H1 (cell line): ENCODE results near the gene AFF2. TPM values are rescaled to one million over a fixed set of nuclear protein-coding genes. Genes with fewer than 3 reads are reported as not detected.

ENCODE experiments used
- CTCF ChIA-PET: fragments of 300-600 bp; sonication (Branson Sonifier 250); formaldehyde crosslinking; loops from one replicate; lab custom pipeline; 2021; ENCODE audit not compliant: partially characterized antibody; lab: Charles Lee
- POLR2A ChIA-PET: fragments of 300-600 bp; sonication (Branson Sonifier 250); formaldehyde crosslinking; loops from one replicate; lab custom pipeline; 2021; ENCODE audit warnings: inconsistent platforms; ENCODE audit not compliant: partially characterized antibody; lab: Charles Lee
- DNase-seq, 2 experiments: peaks; one replicate each; pipeline versions ENCODE4 v3.0.0 to v3.0.0-alpha.2; 2010 to 2022; ENCODE audit warnings: low spot score in 2 of 2, low read depth in 1 of 2, mixed read lengths in 1 of 2
- FAIRE-seq: peaks from 2 replicates; lab custom pipeline; 2011; peaks lifted over from hg19 to GRCh38; lab: Jason Lieb, UNC
- H2AFZ ChIP-seq: 2 replicates; pipeline ENCODE4 v1.8.1; 2012; ENCODE audit warnings: low read length, inconsistent platforms
- H2AK5ac ChIP-seq: 2 replicates; pipeline ENCODE4 v1.6.1; 2013; ENCODE audit warnings: low read depth, low read length
- H2BK120ac ChIP-seq: replicated peaks from 2 replicates; pipeline ENCODE3; 2013; ENCODE audit warnings: low read depth, low read length, inconsistent platforms
- H2BK12ac ChIP-seq: 2 replicates; pipeline ENCODE4 v1.6.1; 2013; ENCODE audit warnings: low read depth, low read length
- H2BK15ac ChIP-seq: 2 replicates; pipeline ENCODE4 v1.6.1; 2013; ENCODE audit warnings: low read length
- H2BK20ac ChIP-seq: 2 replicates; pipeline ENCODE4 v1.6.1; 2013; ENCODE audit warnings: low read length
- H2BK5ac ChIP-seq: 2 replicates; pipeline ENCODE4 v1.6.1; 2013; ENCODE audit warnings: low read depth, low read length
- H3K14ac ChIP-seq: 2 replicates; pipeline ENCODE4 v1.6.1; 2013; ENCODE audit warnings: inconsistent platforms; ENCODE audit not compliant: insufficient read length
- H3K18ac ChIP-seq: 2 replicates; pipeline ENCODE4 v1.6.1; 2013; ENCODE audit warnings: low read length; ENCODE audit errors: extremely low read depth
- H3K23ac ChIP-seq: 2 replicates; pipeline ENCODE4 v1.6.1; 2013; ENCODE audit warnings: inconsistent platforms; ENCODE audit not compliant: insufficient read length
- H3K23me2 ChIP-seq: 2 replicates; pipeline ENCODE4 v1.6.1; 2013; ENCODE audit warnings: low read depth, low read length
- H3K27ac ChIP-seq: 2 replicates; pipeline ENCODE4 v1.6.1; 2011; ENCODE audit warnings: low read depth, low read length, inconsistent platforms
- H3K27me3 ChIP-seq, 4 experiments: replicated peaks in 1 of 4; 1 replicate in 1 of 4; 2 replicates in 3 of 4; pipeline versions ENCODE4 v1.6.1 to v1.8.1; 2011 to 2013; ENCODE audit warnings: low read length in 3 of 4, mild to moderate bottlenecking in 3 of 4, inconsistent platforms in 2 of 4, mixed read lengths in 2 of 4, moderate library complexity in 1 of 4; ENCODE audit not compliant: control insufficient read depth in 3 of 4, insufficient read depth in 3 of 4; ENCODE audit errors: extremely low read depth in 1 of 4
- H3K36me3 ChIP-seq, 4 experiments: 2 replicates each; pipeline versions ENCODE4 v1.6.1 to v1.8.1; 2011 to 2013; ENCODE audit warnings: mild to moderate bottlenecking in 4 of 4, low read length in 3 of 4, moderate library complexity in 2 of 4, control low read depth in 1 of 4, inconsistent platforms in 1 of 4; ENCODE audit not compliant: insufficient read depth in 4 of 4, control insufficient read depth in 2 of 4
- H3K4ac ChIP-seq: replicated peaks from 2 replicates; pipeline ENCODE3; 2013; ENCODE audit warnings: low read length, low read depth, mixed read lengths, inconsistent platforms; ENCODE audit not compliant: insufficient read length
- H3K4me1 ChIP-seq, 4 experiments: replicated peaks in 1 of 4; 1 replicate in 1 of 4; 2 replicates in 3 of 4; pipeline versions ENCODE4 v1.6.1 to v1.8.1; 2011 to 2013; ENCODE audit warnings: low read length in 3 of 4, inconsistent platforms in 2 of 4, mixed read lengths in 1 of 4; ENCODE audit not compliant: insufficient read depth in 4 of 4, control insufficient read depth in 3 of 4
- H3K4me2 ChIP-seq, 2 experiments: 2 replicates each; pipeline versions ENCODE4 v1.6.1 to v1.8.1; 2011 to 2013; ENCODE audit warnings: low read depth in 2 of 2, low read length in 2 of 2, control low read depth in 1 of 2, inconsistent platforms in 1 of 2, mild to moderate bottlenecking in 1 of 2; ENCODE audit not compliant: insufficient read depth in 1 of 2
- H3K4me3 ChIP-seq, 4 experiments: fragments of 200-600, 300-600 bp in 1 of 4; sonication (generic), shearing (Covaris generic), sonication (Bioruptor Twin) in 1 of 4; 2 replicates each; pipeline versions ENCODE4 v1.5.1 to v1.8.1; 2011 to 2016; ENCODE audit warnings: low read length in 4 of 4, low read depth in 3 of 4, control low read depth in 2 of 4, inconsistent platforms in 2 of 4, mild to moderate bottlenecking in 2 of 4, mixed read lengths in 1 of 4, moderate library complexity in 1 of 4; ENCODE audit not compliant: insufficient read depth in 2 of 4; ENCODE audit errors: extremely low read depth in 1 of 4
- H3K56ac ChIP-seq: replicated peaks from 2 replicates; pipeline ENCODE3; 2013; ENCODE audit warnings: low read depth, mild to moderate bottlenecking, mixed read lengths, low read length, inconsistent platforms; ENCODE audit not compliant: insufficient read length
- H3K79me1 ChIP-seq: 2 replicates; pipeline ENCODE4 v1.6.1; 2013; ENCODE audit warnings: low read depth, low read length, control low read depth
- H3K79me2 ChIP-seq, 2 experiments: 2 replicates each; pipeline versions ENCODE4 v1.6.1 to v1.8.1; 2012 to 2013; ENCODE audit warnings: low read length in 2 of 2, mild to moderate bottlenecking in 2 of 2, inconsistent platforms in 1 of 2; ENCODE audit not compliant: insufficient read depth in 2 of 2, control insufficient read depth in 1 of 2
- H3K9ac ChIP-seq, 4 experiments: replicated peaks in 1 of 4; 1 replicate in 1 of 4; 2 replicates in 3 of 4; pipeline versions ENCODE4 v1.6.1 to v1.8.1; 2011 to 2013; ENCODE audit warnings: low read depth in 3 of 4, low read length in 3 of 4, control low read depth in 2 of 4, mild to moderate bottlenecking in 2 of 4, moderate library complexity in 2 of 4, inconsistent platforms in 1 of 4; ENCODE audit errors: extremely low read depth in 1 of 4
- H3K9me3 ChIP-seq, 2 experiments: 2 replicates each; pipeline versions ENCODE4 v1.6.1 to v1.8.1; 2012 to 2013; ENCODE audit warnings: mild to moderate bottlenecking in 2 of 2, moderate library complexity in 2 of 2, control low read depth in 1 of 2, inconsistent platforms in 1 of 2, low read depth in 1 of 2, low read length in 1 of 2, mixed read lengths in 1 of 2; ENCODE audit not compliant: insufficient read depth in 2 of 2
- H4K20me1 ChIP-seq, 2 experiments: replicated peaks in 1 of 2; 2 replicates each; pipeline versions ENCODE3 to v1.8.1; 2011 to 2013; ENCODE audit warnings: inconsistent platforms in 2 of 2, low read length in 2 of 2, mild to moderate bottlenecking in 1 of 2; ENCODE audit not compliant: insufficient read depth in 2 of 2, control insufficient read depth in 1 of 2
- H4K5ac ChIP-seq: 2 replicates; pipeline ENCODE4 v1.6.1; 2013; ENCODE audit warnings: low read length, low read depth, mixed read lengths, inconsistent platforms; ENCODE audit not compliant: insufficient read length
- H4K8ac ChIP-seq: 2 replicates; pipeline ENCODE4 v1.8.0; 2013; ENCODE audit warnings: mild to moderate bottlenecking, moderate library complexity, low read length, inconsistent platforms; ENCODE audit not compliant: insufficient read depth; ENCODE audit errors: extremely low read depth
- H4K91ac ChIP-seq: replicated peaks from 2 replicates; pipeline ENCODE3; 2013; ENCODE audit warnings: low read length, mixed read lengths, inconsistent platforms; ENCODE audit not compliant: insufficient read length
- CBX8 ChIP-seq: fragments of 300-800, 300-1000 bp; sonication (generic); IDR thresholded peaks from 2 replicates; pipeline ENCODE4 v1.7.1; 2016; ENCODE audit warnings: low read depth, low read length, borderline replicate concordance
- FOSL1 ChIP-seq: IDR thresholded peaks from 2 replicates; pipeline ENCODE4 v1.6.1; 2011; ENCODE audit warnings: mild to moderate bottlenecking, low read depth, low read length, moderate library complexity; ENCODE audit not compliant: insufficient read depth
- WGBS, 2 experiments: shearing (Covaris generic) in 1 of 2; methylation state at CpG; one replicate each; pipeline versions ENCODE4 v1.1.6 to v1.1.7; 2013 to 2015; ENCODE audit warnings: low lambda C conversion rate in 2 of 2, mixed read lengths in 2 of 2, inconsistent platforms in 1 of 2, low coverage in 1 of 2, missing lambda C conversion rate in 1 of 2; ENCODE audit not compliant: insufficient replicate concordance in 2 of 2, insufficient coverage in 1 of 2, insufficient read length in 1 of 2; ENCODE audit errors: extremely low coverage in 1 of 2, missing lambda C conversion rate in 1 of 2; 5-methylcytosine and 5-hydroxymethylcytosine counted together
- polyA plus RNA-seq, 7 experiments: library from polyadenylated mRNA; depleted of rRNA in 3 of 7; stranded (reverse) in 5 of 7; unstranded in 2 of 7; fragments of >200 nt in 5 of 7; fragments of 200-250 nt in 2 of 7; gene quantifications; 1 replicate in 5 of 7; 2 replicates in 1 of 7; 4 replicates in 1 of 7; pipeline versions ENCODE4 v1.2.1 to v1.2.3, GENCODE V29; 2011 to 2013; ENCODE audit warnings: missing spikeins in 2 of 7, mixed read lengths in 2 of 7
- total RNA-seq: library from RNA; stranded (reverse); fragmentation: NEBNext Ultra II Directional; extraction: Animal tissue kit (Norgen Biotek cat#: 25700); gene quantifications from 2 replicates; pipeline ENCODE4 v1.2.1, GENCODE V29; 2021

Gene AFF2
- total and polyA plus RNA-seq, 2 of the 8 experiments (the other 6 are each of a cell fraction or from before 2014, with no cell fraction given): 2.0 to 7.3 TPM

DNA sequence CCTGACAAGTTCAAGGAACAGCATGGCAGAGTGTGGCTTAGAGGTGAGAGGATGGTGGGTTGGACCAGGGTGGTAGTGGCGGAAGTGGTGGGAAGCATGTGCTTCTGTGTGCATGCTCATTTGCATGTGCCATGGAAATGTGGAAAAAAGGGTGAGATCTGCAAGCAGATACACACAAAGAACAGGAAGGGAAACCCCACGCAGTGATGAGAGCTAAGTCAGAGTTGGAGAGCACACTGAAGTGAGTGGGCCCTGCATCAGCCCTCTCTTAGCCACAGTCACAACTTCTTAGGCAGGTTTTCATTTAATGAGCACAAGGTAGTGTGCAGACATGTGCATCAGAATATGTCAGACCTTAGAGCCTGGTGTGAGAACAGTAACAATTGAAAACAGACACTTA is 483.8 kb downstream of the AFF2 start:
- H3K23me2 ChIP-seq: no peaks in the 10 kb centered on the region
- H3K27ac ChIP-seq: no peak overlapping the region
- H3K4me1 ChIP-seq: no peaks in the 10 kb centered on the region
- no peak for FAIRE-seq
- H4K91ac ChIP-seq: no peak overlapping the region
- H3K79me1 ChIP-seq: no peaks in the 10 kb centered on the region
- H2BK5ac ChIP-seq: no peak overlapping the region
- H4K8ac ChIP-seq: no peak overlapping the region
- CTCF ChIA-PET: interaction anchor here (0.6 kb wide), 1 partner anchor 142 kb away, joined by 3 read pairs; no protein-coding TSS in a partner anchor
- H3K14ac ChIP-seq: no peak overlapping the region
- no peak overlapping the region for H2AK5ac ChIP-seq
- no peak overlapping the region for H3K4me2 ChIP-seq
- H2BK120ac ChIP-seq: no peak overlapping the region
- H3K36me3 ChIP-seq: no peaks in the 10 kb centered on the region
- no peak overlapping the region for H3K9ac ChIP-seq
- H3K18ac ChIP-seq: no peak overlapping the region
- H2BK12ac ChIP-seq: no peak overlapping the region
- no peak for TF ChIP-seq CBX8
- no peak for TF ChIP-seq FOSL1
- TF ChIP-seq, all 59 proteins: peak for 0
- Histone ChIP-seq H3K27me3 (no peaks in the 10 kb centered on the region), H3K23ac (no peak overlapping the region), H3K56ac (no peak overlapping the region), H3K79me2 (no peaks in the 10 kb centered on the region), H4K20me1 (no peaks in the 10 kb centered on the region), H2AFZ (no peak overlapping the region), H3K4ac (no peak overlapping the region), H2BK15ac (no peak overlapping the region), H2BK20ac (no peak overlapping the region), H3K4me3 (no peak overlapping the region), H3K9me3 (no peaks in the 10 kb centered on the region), H4K5ac (no peak overlapping the region)
- POLR2A ChIA-PET: no interaction called here
- DNase-seq: no peak
- WGBS, 2 experiments: 80% methylated on average over 2 of the region's 2 CpGs; no CpG with 5 or more reads in 1 of the 2 experiments
